NCI-H1694 treated with DMSO at 0.1 percent for 48 hours (cell line): ENCODE results near the gene ARFGEF3.
"Not testable (repeated sequence)": the region's sequence is repeated elsewhere in the genome, so short reads cannot be mapped to it uniquely, and the experiment has no call there.

ENCODE experiments used
- DNase-seq: peaks from one replicate; lab custom pipeline; 2025; lab: John Stamatoyannopoulos, UW

The ARFGEF3 gene

GRCh38 chr6:138161338-138162110, at the start of gene ARFGEF3:
ARFGEF3 (plus strand) TSS chr6:138161939; CDS start chr6:138162087, 148 bp downstream.
- DNase-seq = no peak

- no peak for DNase-seq
Measured at GRCh38 chr6:138113588-138114210, 48.0 kb upstream of the ARFGEF3 start.

GRCh38 chr6:138115201-138115600, 46.5 kb upstream of the ARFGEF3 start:
- no peak for DNase-seq

- DNase-seq = peak; percentile 47
Measured at GRCh38 chr6:138115877-138116660, 45.7 kb upstream of the ARFGEF3 start.

GRCh38 chr6:138116661-138116999, 45.1 kb upstream of the ARFGEF3 start:
- DNase-seq = no peak

- no peak for DNase-seq
Measured at GRCh38 chr6:138117376-138117914, 44.3 kb upstream of the ARFGEF3 start.

- not testable (repeated sequence) for DNase-seq
Measured at GRCh38 chr6:138119229-138119628, 42.5 kb upstream of the ARFGEF3 start.

GRCh38 chr6:138119976-138120375, 41.8 kb upstream of the ARFGEF3 start:
- no peak for DNase-seq

- no peak for DNase-seq
Measured at GRCh38 chr6:138124096-138124495, 37.6 kb upstream of the ARFGEF3 start.

GRCh38 chr6:138128096-138128495, 33.6 kb upstream of the ARFGEF3 start:
- no peak for DNase-seq

- no peak for DNase-seq
Measured at GRCh38 chr6:138129190-138129589, 32.5 kb upstream of the ARFGEF3 start.

- no peak for DNase-seq
Measured at GRCh38 chr6:138142806-138143205, 18.9 kb upstream of the ARFGEF3 start.

GRCh38 chr6:138145402-138145801, 16.3 kb upstream of the ARFGEF3 start:
- DNase-seq = no peak

- no peak for DNase-seq
Measured at GRCh38 chr6:138146544-138146943, 15.2 kb upstream of the ARFGEF3 start.

GRCh38 chr6:138155443-138155842, 6.3 kb upstream of the ARFGEF3 start:
- DNase-seq = no peak

- DNase-seq = no peak
Measured at GRCh38 chr6:138157986-138158638, 3.6 kb upstream of the ARFGEF3 start.

GRCh38 chr6:138159246-138159645, 2.5 kb upstream of the ARFGEF3 start:
- no peak for DNase-seq

- no peak for DNase-seq
Measured at GRCh38 chr6:138160329-138161087, 1.2 kb upstream of the ARFGEF3 start.

- no peak for DNase-seq
Measured at GRCh38 chr6:138161088-138161337, 726 bp upstream of the ARFGEF3 start.

- no peak for DNase-seq
Measured at GRCh38 chr6:138162111-138162954, 594 bp downstream of the ARFGEF3 start.
